MM.1S (cell line): ENCODE measurements around the gene THEM4.

Source experiments
- CTCF ChIP-seq: fragments of 300-600 bp; sonication (generic); IDR thresholded peaks from 2 replicates; pipeline ENCODE4 v1.5.1; 2016; ENCODE audit warnings: antibody characterized with exemption, low read length, mixed read lengths
- EZH2 ChIP-seq: fragments of 300-600 bp; sonication (generic); optimal IDR thresholded peaks from 2 replicates; pipeline ENCODE3; 2017; ENCODE audit warnings: low read depth, mild to moderate bottlenecking, antibody characterized with exemption, low read length, mixed read lengths

GRCh38 chr1:151839082-151839412, 70.3 kb downstream of the THEM4 start:
- TF ChIP-seq CTCF (no peak), EZH2 (no peak)
